Forelimb muscle (tissue), 1 donor: Measurements from ENCODE around the gene CCDC142. TPM values are rescaled to one million over a fixed set of nuclear protein-coding genes. Genes with fewer than 3 reads are reported as not detected.

ENCODE experiments used
- polyA plus RNA-seq: library from polyadenylated mRNA; unstranded; fragments of 120-200 nt; gene quantifications from one replicate; pipeline ENCODE4 v1.2.1, GENCODE V29; 2013; ENCODE audit not compliant: insufficient read length

Gene CCDC142
- polyA plus RNA-seq, 1 donor: 9.9 TPM

Other genes with a start within 250 kb of the CCDC142 start
- 2.0 TPM for gene SLC4A5, start 139.6 kb downstream of the CCDC142 start, polyA plus RNA-seq
- 98.0 TPM for gene DCTN1, start 102.7 kb downstream of the CCDC142 start, polyA plus RNA-seq
- gene C2orf81, start 61.4 kb downstream of the CCDC142 start, polyA plus RNA-seq: 2.2 TPM
- gene WDR54, start 61.3 kb downstream of the CCDC142 start, polyA plus RNA-seq: 8.7 TPM
- gene RTKN, start 41.1 kb downstream of the CCDC142 start, polyA plus RNA-seq: 50.9 TPM
- gene INO80B, start 27.9 kb downstream of the CCDC142 start, polyA plus RNA-seq: 19.0 TPM
- 57.6 TPM for gene WBP1, start 24.6 kb downstream of the CCDC142 start, polyA plus RNA-seq
- gene MOGS, start 17.6 kb downstream of the CCDC142 start, polyA plus RNA-seq: 30.4 TPM
- gene MRPL53, start 10.3 kb downstream of the CCDC142 start, polyA plus RNA-seq: 66.9 TPM
- 18.3 TPM for gene TTC31, start 83 bp upstream of the CCDC142 start, polyA plus RNA-seq
- 1.2 TPM for gene LBX2, start 16.6 kb upstream of the CCDC142 start, polyA plus RNA-seq
- 14.1 TPM for gene PCGF1, start 24.7 kb upstream of the CCDC142 start, polyA plus RNA-seq
- not detected for gene TLX2, start 31.5 kb upstream of the CCDC142 start, polyA plus RNA-seq
- 0.14 TPM for gene DQX1, start 43.2 kb upstream of the CCDC142 start, polyA plus RNA-seq
- gene AUP1, start 46.7 kb upstream of the CCDC142 start, polyA plus RNA-seq: 60.5 TPM
- 28.8 TPM for gene HTRA2, start 46.9 kb upstream of the CCDC142 start, polyA plus RNA-seq
- gene LOXL3, start 70.9 kb upstream of the CCDC142 start, polyA plus RNA-seq: 8.7 TPM
- gene DOK1, start 71.7 kb upstream of the CCDC142 start, polyA plus RNA-seq: 5.5 TPM
- gene M1AP, start 165.3 kb upstream of the CCDC142 start, polyA plus RNA-seq: 0.14 TPM
- gene SEMA4F, start 171.2 kb upstream of the CCDC142 start, polyA plus RNA-seq: 2.1 TPM